IMR-90 (cell line): ENCODE data around the gene SLC5A1.
A peak's percentile ranks its signal among the peaks of the same experiment; 100 is the strongest.

Source experiments
- CEBPB ChIP-seq: IDR thresholded peaks from 2 replicates; pipeline ENCODE4 v1.6.1; 2012; ENCODE audit warnings: low read depth, low read length, improper control_type of control experiment
- CHD1 ChIP-seq: IDR thresholded peaks from 2 replicates; pipeline ENCODE4 v1.6.1; 2012; ENCODE audit warnings: low read depth, low read length, improper control_type of control experiment
- MXI1 ChIP-seq: IDR thresholded peaks from 2 replicates; pipeline ENCODE4 v1.6.1; 2012; ENCODE audit warnings: low read depth, mild to moderate bottlenecking, low read length, moderate library complexity, borderline replicate concordance
- NFE2L2 ChIP-seq: fragments of 150-350 bp; IDR thresholded peaks from 2 replicates; pipeline ENCODE4 v1.6.1; 2016; ENCODE audit warnings: low read depth, mild to moderate bottlenecking, low read length
- POLR2A ChIP-seq: IDR thresholded peaks from 2 replicates; pipeline ENCODE4 v1.6.1; 2012; ENCODE audit warnings: mild to moderate bottlenecking, low read depth, low read length
- RAD21 ChIP-seq: IDR thresholded peaks from 2 replicates; pipeline ENCODE4 v1.6.1; 2012; ENCODE audit warnings: low read length, improper control_type of control experiment
- SMC3 ChIP-seq: fragments of 150-350 bp; IDR thresholded peaks from 2 replicates; pipeline ENCODE4 v1.6.1; 2016; ENCODE audit warnings: low read depth, mild to moderate bottlenecking, antibody characterized with exemption, low read length, moderate library complexity
- TF ChIP-seq, protein P1 (sequence below): conservative IDR thresholded peaks from 2 replicates; pipeline ENCODE4 v1.5.1; 2012; ENCODE audit warnings: mild to moderate bottlenecking, low read depth, low read length, improper control_type of control experiment

DNA sequence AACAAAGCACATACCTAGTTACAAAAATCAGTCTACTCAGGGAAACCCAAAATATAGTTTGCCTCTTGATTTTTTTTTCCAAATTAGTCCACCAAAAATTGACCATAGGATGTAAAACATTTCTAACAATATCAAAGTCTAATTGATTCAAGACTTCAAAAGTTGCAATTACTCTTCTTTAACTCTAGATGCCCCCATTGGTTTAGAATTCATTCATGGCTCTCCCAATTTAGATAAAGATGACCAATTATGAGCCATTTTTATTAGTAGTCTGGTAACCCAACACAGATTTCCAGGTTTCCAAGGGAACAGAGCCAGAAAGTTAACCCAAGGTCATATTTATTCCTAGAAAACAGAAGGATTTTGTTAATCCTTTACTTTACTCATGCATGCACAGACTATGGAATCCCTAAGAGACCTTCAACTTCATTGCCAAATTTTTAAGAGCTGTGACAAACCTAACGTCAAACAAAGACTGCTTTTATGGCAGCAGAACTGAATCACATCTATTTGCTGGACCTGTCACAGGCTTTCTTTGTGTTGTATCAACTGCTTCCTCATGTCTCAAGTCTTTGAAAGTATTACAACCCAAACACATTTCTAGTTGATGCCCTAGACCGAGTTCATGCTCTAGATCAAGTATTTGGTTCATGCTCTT is 60.7 kb downstream of the SLC5A1 start:
- TF ChIP-seq MXI1 (no peak), NFE2L2 (no peak), POLR2A (no peak), SMC3 (peak; percentile 27; the same call in 1 of the 2 replicates), RAD21 (peak; percentile 47), CHD1 (no peak), CEBPB (no peak)
- TF ChIP-seq, protein P1, sequence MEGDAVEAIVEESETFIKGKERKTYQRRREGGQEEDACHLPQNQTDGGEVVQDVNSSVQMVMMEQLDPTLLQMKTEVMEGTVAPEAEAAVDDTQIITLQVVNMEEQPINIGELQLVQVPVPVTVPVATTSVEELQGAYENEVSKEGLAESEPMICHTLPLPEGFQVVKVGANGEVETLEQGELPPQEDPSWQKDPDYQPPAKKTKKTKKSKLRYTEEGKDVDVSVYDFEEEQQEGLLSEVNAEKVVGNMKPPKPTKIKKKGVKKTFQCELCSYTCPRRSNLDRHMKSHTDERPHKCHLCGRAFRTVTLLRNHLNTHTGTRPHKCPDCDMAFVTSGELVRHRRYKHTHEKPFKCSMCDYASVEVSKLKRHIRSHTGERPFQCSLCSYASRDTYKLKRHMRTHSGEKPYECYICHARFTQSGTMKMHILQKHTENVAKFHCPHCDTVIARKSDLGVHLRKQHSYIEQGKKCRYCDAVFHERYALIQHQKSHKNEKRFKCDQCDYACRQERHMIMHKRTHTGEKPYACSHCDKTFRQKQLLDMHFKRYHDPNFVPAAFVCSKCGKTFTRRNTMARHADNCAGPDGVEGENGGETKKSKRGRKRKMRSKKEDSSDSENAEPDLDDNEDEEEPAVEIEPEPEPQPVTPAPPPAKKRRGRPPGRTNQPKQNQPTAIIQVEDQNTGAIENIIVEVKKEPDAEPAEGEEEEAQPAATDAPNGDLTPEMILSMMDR, result peak; percentile 37
